ENCODE results near the gene CBFA2T2.
"Not testable (repeated sequence)": the region's sequence is repeated elsewhere in the genome, so short reads cannot be mapped to it uniquely, and the experiment has no call there.

GRCh38 chr20:33646959-33647602, 157.2 kb downstream of the CBFA2T2 start:
- not testable (repeated sequence) for TF ChIP-seq CTCF, POLR2A, EP300, POLR2AphosphoS5 (IDR thresholded peaks at IDR 0.05)

Data from upper lobe of left lung (tissue), 4 donors.